ENCODE measurements around the gene PAM. TPM values are rescaled to one million over a fixed set of nuclear protein-coding genes. Genes with fewer than 3 reads are reported as not detected.

The PAM gene
- total and polyA plus RNA-seq, 12 donors, result 234 to 580 (median 397) TPM

GRCh38 chr5:102856389-102856777 lies 101.3 kb downstream of the PAM start:
- intact Hi-C loops (cut with DNase I), result no loop called here
- no peak for DNase-seq
- no peak for TF ChIP-seq POLR2A (IDR thresholded peaks at IDR 0.05)
- no peak for TF ChIP-seq CTCF (IDR thresholded peaks at IDR 0.05)
- H3K27ac ChIP-seq, result no peak overlapping the region
- H3K27me3 ChIP-seq, result no peaks in the 10 kb centered on the region
- no peaks in the 10 kb centered on the region for H3K36me3 ChIP-seq (replicated peaks in 1 of 2)
- no peak overlapping the region for H3K4me3 ChIP-seq
- H3K4me1 ChIP-seq (replicated peaks in 1 of 2), result peaks cover 0 to 11% of the 10 kb centered on the region in 2 donors
- H3K9me3 ChIP-seq (replicated peaks in 1 of 3), result no peaks in the 10 kb centered on the region
- WGBS, 4 donors, result 68 to 77% (median 74%) methylated on average over 4 of the region's 4 CpGs

GRCh38 chr5:102857076-102857818 lies 102.1 kb downstream of the PAM start:
- H3K9me3 ChIP-seq (replicated peaks in 1 of 3), result no peaks in the 10 kb centered on the region
- DNase-seq, result peak in 6 of 7 donors; percentile 23 to 63 (median 46)
- H3K27me3 ChIP-seq, result no peaks in the 10 kb centered on the region
- H3K36me3 ChIP-seq (replicated peaks in 1 of 2), result no peaks in the 10 kb centered on the region
- peak overlapping the region in 1 of 5 donors; percentile 4 for H3K27ac ChIP-seq
- WGBS, 4 donors, result 77 to 88% (median 82%) methylated on average over 6 of the region's 6 CpGs
- no peak overlapping the region for H3K4me3 ChIP-seq
- H3K4me1 ChIP-seq (replicated peaks in 1 of 2), result peaks cover 0 to 11% of the 10 kb centered on the region in 2 donors
- TF ChIP-seq POLR2A (IDR thresholded peaks at IDR 0.05) (no peak), CTCF (IDR thresholded peaks at IDR 0.05) (no peak)
- intact Hi-C loops (cut with DNase I), result no loop called here

- 88 to 100% (median 96%) methylated on average over 1 of the region's 1 CpG for WGBS, 4 donors
- Histone ChIP-seq H3K36me3 (replicated peaks in 1 of 2) (no peaks in the 10 kb centered on the region), H3K27me3 (no peaks in the 10 kb centered on the region), H3K27ac (no peak overlapping the region), H3K4me1 (replicated peaks in 1 of 2) (peaks cover 0 to 11% of the 10 kb centered on the region in 2 donors), H3K4me3 (no peak overlapping the region), H3K9me3 (replicated peaks in 1 of 3) (no peaks in the 10 kb centered on the region)
- TF ChIP-seq CTCF (IDR thresholded peaks at IDR 0.05), result no peak
- no peak for DNase-seq
- intact Hi-C loops (cut with DNase I), result no loop called here
These were observed 103.1 kb downstream of the PAM start for GRCh38 chr5:102858221-102858620.

- H3K4me3 ChIP-seq, result no peak overlapping the region
- 79 to 89% (median 82%) methylated on average over 4 of the region's 4 CpGs for WGBS, 4 donors
- no peak overlapping the region for H3K27ac ChIP-seq
- DNase-seq, result no peak
- no peak for TF ChIP-seq CTCF (IDR thresholded peaks at IDR 0.05)
- TF ChIP-seq POLR2A (IDR thresholded peaks at IDR 0.05), result no peak
- intact Hi-C loops (cut with DNase I), result no loop called here
- H3K4me1 ChIP-seq (replicated peaks in 1 of 2), result peaks cover 2 to 17% of the 10 kb centered on the region in 2 donors
- no peaks in the 10 kb centered on the region for H3K36me3 ChIP-seq (replicated peaks in 1 of 2)
- H3K27me3 ChIP-seq, result no peaks in the 10 kb centered on the region
- H3K9me3 ChIP-seq (replicated peaks in 1 of 3), result no peaks in the 10 kb centered on the region
These were observed 103.7 kb downstream of the PAM start for GRCh38 chr5:102858808-102859207.
